ENCODE results near the gene MRPL11. TPM values are rescaled to one million over a fixed set of nuclear protein-coding genes. Genes with fewer than 3 reads are reported as not detected.
"Not testable (repeated sequence)": the region's sequence is repeated elsewhere in the genome, so short reads cannot be mapped to it uniquely, and the experiment has no call there.

MRPL11 gene
- total RNA-seq, 2 donors from 2014 or later, result 81.9 to 131 TPM

DNA sequence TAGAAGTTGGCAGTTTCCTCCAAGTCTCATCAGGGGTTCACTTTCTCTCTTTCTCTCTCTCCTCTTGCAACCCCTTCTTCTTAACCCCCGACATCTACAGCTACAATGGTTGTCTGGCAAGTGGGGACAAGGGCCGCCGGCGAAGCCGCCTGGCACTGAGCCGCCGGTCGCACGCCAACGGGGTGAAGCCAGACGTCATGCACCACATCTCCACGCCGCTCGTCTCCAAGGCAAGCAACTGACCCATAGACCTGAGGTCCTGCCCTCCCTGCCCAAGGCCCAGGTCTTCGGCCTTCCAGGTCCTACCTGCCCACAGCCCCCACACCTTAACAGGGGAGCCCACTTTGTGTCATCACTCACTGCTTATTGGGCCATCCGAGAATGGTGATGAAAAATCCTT lies 32.5 kb upstream of the MRPL11 start:
- DNase-seq (ENCODE audit: low spot score in 2 of 2), result no peak
- Mint-ChIP-seq H3K9me3 (no peaks in the 10 kb centered on the region), H3K27ac (no peak overlapping the region)

DNA sequence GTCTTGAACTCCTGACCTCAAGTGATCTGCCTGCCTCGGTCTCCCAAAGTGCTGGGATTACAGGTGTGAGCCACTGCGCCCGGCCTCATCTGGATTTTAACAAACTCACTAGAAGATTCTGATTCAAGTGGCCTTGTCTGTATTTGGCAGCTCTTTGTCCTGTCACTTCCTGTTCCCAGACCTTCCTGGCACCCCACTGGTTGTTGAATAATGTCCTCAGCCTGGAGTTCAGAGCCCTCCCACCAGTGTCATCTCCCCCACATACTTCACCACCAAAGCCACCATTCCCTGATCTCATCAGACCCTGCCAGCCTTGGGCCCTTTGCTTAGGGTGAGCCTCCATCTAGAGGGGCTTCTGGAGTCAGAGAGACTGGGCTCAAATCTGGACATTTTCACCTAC lies 31.4 kb upstream of the MRPL11 start:
- no peak for ATAC-seq
- peak overlapping the region in 1 of 2 donors; percentile 13 for H3K27ac Mint-ChIP-seq

More for the DNA sequence above, 32.5 kb upstream of the MRPL11 start:
- H3K36me3 Mint-ChIP-seq, result no peaks in the 10 kb centered on the region
- no peak for ATAC-seq

DNA sequence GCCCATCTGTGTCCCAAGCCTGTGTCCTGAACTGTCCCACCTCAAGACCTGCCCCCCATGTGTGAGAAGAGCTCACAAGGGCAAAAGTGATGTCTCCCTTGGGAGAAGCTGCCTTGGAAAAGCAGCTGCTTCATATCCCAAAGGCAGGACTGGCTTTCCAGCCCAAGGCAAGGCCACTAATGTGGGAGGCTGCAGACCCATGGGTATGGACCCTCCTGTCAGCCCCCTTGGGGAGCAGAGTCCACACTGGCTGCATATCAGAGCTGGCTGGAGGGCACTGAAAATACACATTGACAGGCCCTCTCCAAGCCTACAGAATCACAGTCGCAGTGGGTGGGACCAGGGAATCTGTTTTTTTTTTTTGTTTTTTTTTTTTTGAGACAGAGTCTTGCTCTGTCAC lies 30.8 kb upstream of the MRPL11 start:
- H3K9me3 Mint-ChIP-seq, result no peaks in the 10 kb centered on the region
- H3K27ac Mint-ChIP-seq, result no peak overlapping the region

More for the DNA sequence above, 31.4 kb upstream of the MRPL11 start:
- H3K9me3 Mint-ChIP-seq, result no peaks in the 10 kb centered on the region
- H3K36me3 Mint-ChIP-seq, result no peaks in the 10 kb centered on the region
- no peak for DNase-seq (ENCODE audit: low spot score in 2 of 2)

DNA sequence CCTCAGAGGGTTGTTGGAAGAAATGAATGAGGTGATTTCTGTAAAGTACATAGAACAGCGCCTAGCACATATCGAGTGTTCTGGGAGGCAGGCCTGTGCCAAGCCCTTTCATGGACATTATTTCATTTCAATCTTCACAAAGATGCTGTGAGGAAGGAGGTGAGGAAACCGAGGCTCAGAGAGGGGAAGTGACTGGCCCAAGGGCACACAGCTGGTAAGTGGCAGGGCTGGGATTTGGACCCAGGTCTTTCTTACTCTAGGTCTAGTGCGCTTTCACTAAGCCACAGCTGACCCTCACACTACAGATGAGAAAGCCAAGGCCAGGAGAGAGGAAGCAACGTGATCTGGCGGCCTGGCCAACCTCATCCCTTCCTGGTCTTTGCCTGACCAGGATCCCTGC lies 30.0 kb upstream of the MRPL11 start:
- no peaks in the 10 kb centered on the region for H3K9me3 Mint-ChIP-seq
- H3K27ac Mint-ChIP-seq, result no peak overlapping the region
- no peak for ATAC-seq
- no peak for DNase-seq (ENCODE audit: low spot score in 2 of 2)
- no peaks in the 10 kb centered on the region for H3K36me3 Mint-ChIP-seq

More for the DNA sequence above, 30.8 kb upstream of the MRPL11 start:
- no peak for DNase-seq (ENCODE audit: low spot score in 2 of 2)
- no peaks in the 10 kb centered on the region for H3K36me3 Mint-ChIP-seq
- ATAC-seq, result no peak

DNA sequence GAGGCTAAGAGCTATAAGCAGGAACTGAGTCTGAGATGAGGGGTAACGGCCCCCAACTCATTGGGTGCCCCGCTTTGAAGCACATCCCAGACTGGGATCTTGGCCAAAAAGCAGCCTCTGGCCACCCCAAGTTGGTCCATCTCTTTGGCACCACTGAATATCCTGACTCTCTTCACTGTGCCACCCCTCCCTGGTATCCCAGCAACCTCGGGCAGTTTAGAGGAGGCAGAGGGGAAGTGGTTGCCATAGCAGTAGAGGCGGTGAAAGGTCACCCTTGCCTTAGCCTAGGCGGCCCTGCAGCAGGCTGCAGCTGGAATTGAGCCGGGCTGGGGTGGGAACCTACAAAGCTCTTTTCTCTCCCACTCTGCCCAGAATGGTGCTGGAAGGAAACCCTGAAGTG lies 29.1 kb upstream of the MRPL11 start:
- DNase-seq (ENCODE audit: low spot score in 2 of 2), result no peak
- peak in 1 of 2 donors; percentile 41 for ATAC-seq
- Mint-ChIP-seq H3K9me3 (peaks cover 0 to 7% of the 10 kb centered on the region in 2 donors), H3K27ac (peak overlapping the region; percentile 82 to 93), H3K36me3 (no peaks in the 10 kb centered on the region)

DNA sequence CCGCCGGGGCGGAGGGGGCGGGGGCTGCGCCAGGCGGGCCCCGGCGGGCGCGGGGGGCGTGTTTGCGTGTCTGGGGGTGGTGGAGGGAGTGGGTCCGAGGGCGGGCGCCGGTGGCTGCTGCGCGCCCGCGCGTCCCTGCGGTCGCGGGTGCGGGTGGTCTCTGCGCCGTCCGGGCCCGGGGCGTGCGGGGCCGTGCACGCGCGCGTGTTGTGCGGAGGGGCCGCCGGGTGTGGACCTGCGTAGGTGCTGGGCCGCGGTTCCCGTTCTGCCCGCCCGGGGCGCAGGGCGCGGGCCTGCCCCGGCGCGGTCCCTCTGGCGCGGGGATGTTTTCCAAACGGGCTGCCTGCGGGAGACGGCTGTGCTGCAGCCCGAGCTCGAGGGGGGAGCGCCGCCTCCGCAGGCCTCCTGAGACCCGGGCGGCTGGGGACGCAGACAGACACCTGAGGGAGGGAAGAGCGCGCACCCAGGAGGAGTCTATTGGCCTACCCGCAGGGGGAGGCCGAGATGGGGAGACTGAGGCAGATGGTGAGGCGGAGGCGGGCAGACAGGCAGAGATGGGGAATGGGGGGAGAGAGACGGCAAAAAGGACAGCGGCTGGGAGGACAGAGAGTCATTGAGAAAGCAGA lies 28.5 kb upstream of the MRPL11 start:
- ATAC-seq (peak; percentile 47 to 58), DNase-seq (ENCODE audit: low spot score in 2 of 2) (peak in 1 of 2 donors; percentile 57)
- H3K27ac Mint-ChIP-seq, result peak overlapping the region; percentile 82 to 93
- H3K9me3 Mint-ChIP-seq, result peaks cover 0 to 13% of the 10 kb centered on the region in 2 donors
- H3K36me3 Mint-ChIP-seq, result peaks cover 0 to 2% of the 10 kb centered on the region in 2 donors

DNA sequence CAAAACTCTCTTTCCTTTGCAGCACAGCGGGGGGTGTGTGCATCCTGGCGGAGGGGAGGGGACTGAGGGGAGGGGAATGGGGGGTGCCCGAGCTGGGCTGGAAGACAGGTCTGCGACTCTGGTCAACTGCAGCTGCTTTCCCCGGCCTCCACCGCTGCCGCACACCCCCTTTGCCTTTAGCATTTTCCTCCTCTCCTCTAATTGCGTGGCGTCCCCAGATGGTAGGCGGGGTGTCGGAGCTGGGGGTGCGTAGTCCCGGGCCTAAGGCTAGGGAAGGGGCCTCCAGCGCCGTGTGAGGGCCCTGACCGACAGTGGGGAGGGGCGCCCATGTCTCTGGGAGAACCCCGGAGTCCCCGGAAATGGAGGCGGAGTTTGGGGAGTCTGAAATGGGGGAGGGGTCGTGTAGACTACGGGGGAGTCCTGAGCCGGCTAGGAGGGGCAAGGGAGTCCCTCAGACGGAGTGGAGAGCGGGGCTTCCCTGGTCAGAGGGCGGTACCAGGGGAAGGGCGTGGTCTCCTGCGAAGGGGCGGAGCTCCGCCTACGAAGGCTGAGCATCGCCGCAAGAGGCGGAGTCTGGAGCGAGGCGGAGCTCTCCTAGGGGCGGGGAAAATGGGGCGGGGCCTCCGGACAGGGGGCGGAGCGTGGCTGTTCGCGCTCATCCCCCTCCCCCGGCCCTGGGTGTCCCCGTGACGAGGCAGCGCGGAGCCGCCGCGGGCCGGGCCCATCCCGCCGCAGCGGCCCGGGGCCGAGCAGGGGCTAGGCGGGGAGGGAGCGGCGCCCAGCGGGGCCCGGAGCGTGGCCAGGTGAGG lies 27.8 kb upstream of the MRPL11 start, which contains the start of gene PELI3:
Gene PELI3 (plus strand): TSS at position 681 of the 809 bp plus-strand sequence. CDS start 1,224 bp downstream, outside the sequence.
- peaks cover 0 to 13% of the 10 kb centered on the region in 2 donors for H3K9me3 Mint-ChIP-seq
- peaks cover 0 to 4% of the 10 kb centered on the region in 2 donors for H3K36me3 Mint-ChIP-seq
- peak; percentile 86 to 93 for ATAC-seq

DNA sequence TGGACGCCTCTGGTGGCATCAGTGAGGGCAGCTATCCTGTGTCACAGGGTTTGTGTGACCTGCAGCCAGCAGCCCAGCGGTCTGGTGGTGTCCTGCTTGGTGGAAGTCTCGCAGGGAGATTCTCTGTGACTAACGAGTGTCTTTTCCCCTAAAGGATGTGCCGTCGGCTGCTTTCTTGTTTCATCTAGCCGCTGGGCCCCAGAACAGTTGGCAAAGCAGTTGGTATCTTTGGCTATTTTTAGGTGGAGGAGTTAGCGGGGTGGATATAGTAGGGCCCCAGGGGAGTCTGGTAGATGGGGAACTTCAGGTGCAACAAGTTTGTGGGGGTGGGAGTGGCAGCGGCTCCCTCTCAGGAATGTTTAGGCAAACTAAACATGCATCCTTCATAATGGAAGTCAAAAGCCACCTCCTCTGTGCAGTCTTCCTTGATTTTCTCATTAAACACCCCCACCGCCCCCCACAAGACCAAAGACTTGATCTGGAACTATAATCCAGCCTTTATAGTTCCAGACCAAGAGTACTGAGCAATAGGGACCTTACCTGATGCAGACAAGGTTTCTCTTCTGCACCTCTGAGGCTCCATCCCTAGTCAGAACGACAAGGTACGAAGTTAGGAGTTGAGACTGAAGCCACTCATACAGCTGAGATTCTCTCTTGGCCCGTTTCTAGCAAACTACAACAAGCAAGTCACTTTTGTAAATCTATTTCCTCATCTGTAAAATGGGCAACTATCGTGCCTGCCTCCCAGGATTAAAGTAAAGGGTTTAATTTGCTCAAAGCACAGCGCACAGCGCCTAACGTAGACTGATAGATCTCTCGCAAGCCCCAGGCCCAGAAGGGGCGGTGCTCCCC lies 27.0 kb upstream of the MRPL11 start:
- peak overlapping the region; percentile 65 to 76 for H3K27ac Mint-ChIP-seq
- peaks cover 0 to 13% of the 10 kb centered on the region in 2 donors for H3K9me3 Mint-ChIP-seq
- DNase-seq (ENCODE audit: low spot score in 2 of 2) (no peak), ATAC-seq (no peak)
- H3K36me3 Mint-ChIP-seq, result peaks cover 0 to 4% of the 10 kb centered on the region in 2 donors

More for the DNA sequence above, 27.8 kb upstream of the MRPL11 start, which contains the start of gene PELI3:
- peak within 1 kb of the TSS; percentile 82 to 93 for H3K27ac Mint-ChIP-seq
- peak; percentile 91 to 95 for DNase-seq (ENCODE audit: low spot score in 2 of 2)

DNA sequence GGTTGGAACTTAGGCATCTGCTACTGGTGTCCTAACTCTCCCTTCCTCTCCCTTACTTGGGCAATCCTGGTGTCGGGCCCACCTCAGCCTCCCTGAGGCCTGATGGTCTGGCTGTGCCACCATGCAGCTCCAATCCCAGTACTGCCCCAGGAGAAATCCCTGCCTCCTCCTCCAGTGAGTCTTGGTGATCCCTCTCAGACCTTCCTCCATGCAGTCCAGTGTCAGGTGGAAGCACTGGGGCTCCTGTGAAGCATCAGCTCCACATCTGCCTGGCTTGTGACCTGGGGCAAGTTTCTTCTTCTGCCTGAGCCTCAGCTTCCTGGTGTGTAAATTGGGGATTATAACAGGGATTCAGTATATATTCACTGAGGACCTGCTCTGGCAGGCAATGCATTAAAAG lies 26.3 kb upstream of the MRPL11 start:
- H3K9me3 Mint-ChIP-seq, result peaks cover 0 to 13% of the 10 kb centered on the region in 2 donors
- peaks cover 0 to 4% of the 10 kb centered on the region in 2 donors for H3K36me3 Mint-ChIP-seq
- ATAC-seq (no peak), DNase-seq (ENCODE audit: low spot score in 2 of 2) (no peak)
- no peak overlapping the region for H3K27ac Mint-ChIP-seq

DNA sequence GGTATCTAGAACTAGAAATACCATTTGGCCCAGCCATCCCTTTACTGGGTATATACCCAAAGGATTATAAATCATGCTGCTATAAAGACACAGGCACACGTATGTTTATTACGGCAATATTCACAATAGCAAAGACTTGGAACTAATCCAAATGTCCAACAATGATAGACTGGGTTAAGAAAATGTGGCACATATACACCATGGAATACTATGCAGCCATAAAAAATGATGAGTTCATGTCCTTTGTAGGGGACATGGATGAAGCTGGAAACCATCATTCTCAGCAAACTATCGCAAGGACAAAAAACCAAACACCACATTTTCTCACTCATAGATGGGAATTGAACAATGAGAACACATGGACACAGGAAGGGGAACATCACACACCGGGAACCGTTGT lies 25.5 kb upstream of the MRPL11 start:
- not testable (repeated sequence) for H3K27ac Mint-ChIP-seq; ATAC-seq; DNase-seq (ENCODE audit: low spot score in 2 of 2); H3K36me3 Mint-ChIP-seq
- H3K9me3 Mint-ChIP-seq, result peaks cover 0 to 13% of the 10 kb centered on the region in 2 donors

DNA sequence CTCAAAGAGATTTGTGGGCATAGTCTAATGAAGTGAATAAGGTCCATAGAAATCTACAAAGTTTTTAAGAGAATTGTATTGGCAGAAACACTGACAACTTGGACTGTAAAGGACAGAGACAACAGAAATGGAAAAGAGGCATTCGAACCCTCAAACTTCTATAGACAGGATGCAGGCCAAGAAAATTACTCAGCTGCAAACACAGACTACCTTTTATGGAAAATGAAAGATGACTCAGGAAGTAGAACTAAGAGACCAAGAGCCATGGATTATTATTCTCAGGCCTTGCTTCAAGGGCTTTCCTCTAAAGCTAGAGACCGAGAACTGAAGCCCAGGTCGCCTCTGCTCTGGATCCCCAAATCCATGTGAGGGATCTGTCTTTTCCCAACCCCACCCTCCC lies 24.3 kb upstream of the MRPL11 start:
- peaks cover 0 to 4% of the 10 kb centered on the region in 2 donors for H3K36me3 Mint-ChIP-seq
- peaks cover 0 to 13% of the 10 kb centered on the region in 2 donors for H3K9me3 Mint-ChIP-seq
- DNase-seq (ENCODE audit: low spot score in 2 of 2) (no peak), ATAC-seq (no peak)
- H3K27ac Mint-ChIP-seq, result peak overlapping the region; percentile 8 to 69

DNA sequence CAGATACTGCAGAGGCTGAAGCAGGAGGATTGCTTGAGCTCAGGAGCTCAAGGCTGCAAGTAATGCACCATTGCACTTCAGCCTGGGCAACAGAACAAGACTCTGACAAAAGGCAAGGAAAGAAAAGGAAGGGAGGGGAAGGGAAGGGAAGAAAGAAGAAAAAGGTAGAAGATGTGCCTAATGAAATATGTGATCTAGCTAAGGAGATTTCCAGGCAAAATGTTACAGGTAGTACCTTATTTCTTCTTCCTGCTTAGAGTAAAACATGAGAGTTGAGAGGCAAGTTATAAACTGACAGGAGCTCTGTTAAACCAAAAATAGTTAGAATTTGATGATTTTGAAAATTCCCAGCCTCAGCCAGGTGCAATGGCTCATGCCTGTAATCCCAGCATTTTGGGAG lies 23.4 kb upstream of the MRPL11 start:
- ATAC-seq, result no peak
- H3K27ac Mint-ChIP-seq, result peak overlapping the region in 1 of 2 donors; percentile 8
- H3K36me3 Mint-ChIP-seq, result peaks cover 0 to 4% of the 10 kb centered on the region in 2 donors
- DNase-seq (ENCODE audit: low spot score in 2 of 2), result no peak
- peaks cover 0 to 13% of the 10 kb centered on the region in 2 donors for H3K9me3 Mint-ChIP-seq

DNA sequence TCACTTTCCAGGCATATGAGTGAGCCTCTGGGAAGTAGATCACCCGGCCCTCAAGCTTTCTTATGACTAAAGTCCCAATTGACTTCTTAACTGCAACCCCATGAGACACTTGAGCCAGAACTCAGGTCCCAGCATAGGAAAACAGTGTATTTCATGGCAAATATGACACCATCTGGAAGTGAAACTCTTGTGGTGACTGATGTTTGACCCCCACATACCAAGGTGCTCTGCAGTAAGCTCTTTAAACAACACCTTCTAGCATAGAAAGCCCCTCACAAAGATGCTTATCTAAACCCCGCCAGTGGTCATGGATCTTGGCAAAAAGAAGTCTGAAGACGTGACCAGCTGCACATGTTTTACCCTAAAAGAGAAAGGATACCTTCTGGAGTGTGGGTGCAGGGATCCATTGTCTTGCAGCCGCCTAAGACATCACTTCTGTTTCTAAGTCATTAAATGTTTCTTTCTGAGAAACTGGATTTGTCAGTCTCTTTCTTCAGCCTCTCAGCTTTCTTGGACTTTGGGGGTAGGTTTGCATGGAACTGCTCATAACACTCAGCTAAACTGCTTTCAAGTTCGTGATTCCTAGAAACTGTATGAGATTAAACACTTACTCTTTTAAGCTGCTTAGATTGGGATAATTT lies 20.6 kb upstream of the MRPL11 start:
- ATAC-seq, result peak; percentile 41 to 75
- H3K36me3 Mint-ChIP-seq, result peaks cover 0 to 4% of the 10 kb centered on the region in 2 donors
- no peak for DNase-seq (ENCODE audit: low spot score in 2 of 2)

DNA sequence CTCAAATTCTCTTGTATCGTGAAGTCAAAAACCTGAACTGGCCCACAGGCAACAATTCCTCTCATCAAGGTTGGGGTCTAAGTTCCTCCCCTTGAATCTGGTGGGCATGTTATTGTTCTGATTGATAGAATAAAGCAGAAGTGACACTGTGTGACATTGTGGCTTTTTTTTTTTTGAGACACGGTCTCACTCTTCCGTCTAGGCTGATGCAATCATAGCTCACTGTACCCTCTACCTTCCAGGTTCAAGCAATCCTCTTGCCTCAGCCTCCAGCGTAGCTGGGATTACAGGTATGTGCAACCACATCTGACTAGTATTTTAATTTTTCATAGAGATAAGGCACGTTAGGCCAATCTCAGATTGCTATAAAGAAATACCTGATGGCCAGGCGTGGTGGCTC lies 19.2 kb upstream of the MRPL11 start:
- Mint-ChIP-seq H3K9me3 (peaks cover 0 to 6% of the 10 kb centered on the region in 2 donors), H3K27ac (peak overlapping the region in 1 of 2 donors; percentile 65), H3K36me3 (peaks cover 0 to 4% of the 10 kb centered on the region in 2 donors)
- DNase-seq (ENCODE audit: low spot score in 2 of 2), result no peak
- no peak for ATAC-seq

More for the DNA sequence above, 20.6 kb upstream of the MRPL11 start:
- Mint-ChIP-seq H3K9me3 (peaks cover 0 to 13% of the 10 kb centered on the region in 2 donors), H3K27ac (peak overlapping the region in 1 of 2 donors; percentile 44)

DNA sequence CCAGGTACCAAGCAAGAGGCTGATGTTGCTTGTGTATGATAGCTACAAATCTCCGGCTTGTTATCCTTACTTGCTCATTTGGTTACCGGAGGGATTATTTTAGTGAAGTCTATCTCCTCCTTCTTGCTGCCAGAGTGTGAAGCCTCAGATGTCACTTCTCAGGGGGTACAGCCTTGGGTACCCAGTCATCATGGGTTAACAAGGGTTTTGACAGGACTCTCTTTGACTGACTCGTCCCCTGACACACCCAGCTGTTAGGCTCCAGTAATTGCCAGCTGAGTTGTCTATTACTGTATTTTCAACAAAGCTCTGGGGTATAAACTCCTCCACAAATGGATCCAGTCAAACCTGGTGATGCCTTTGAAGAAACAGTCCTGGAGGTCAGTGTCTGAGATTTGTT lies 16.2 kb upstream of the MRPL11 start:
- no peaks in the 10 kb centered on the region for H3K36me3 Mint-ChIP-seq
- ATAC-seq (peak; percentile 39 to 42), DNase-seq (ENCODE audit: low spot score in 2 of 2) (no peak)
- no peaks in the 10 kb centered on the region for H3K9me3 Mint-ChIP-seq
- H3K27ac Mint-ChIP-seq, result peak overlapping the region; percentile 14 to 85

DNA sequence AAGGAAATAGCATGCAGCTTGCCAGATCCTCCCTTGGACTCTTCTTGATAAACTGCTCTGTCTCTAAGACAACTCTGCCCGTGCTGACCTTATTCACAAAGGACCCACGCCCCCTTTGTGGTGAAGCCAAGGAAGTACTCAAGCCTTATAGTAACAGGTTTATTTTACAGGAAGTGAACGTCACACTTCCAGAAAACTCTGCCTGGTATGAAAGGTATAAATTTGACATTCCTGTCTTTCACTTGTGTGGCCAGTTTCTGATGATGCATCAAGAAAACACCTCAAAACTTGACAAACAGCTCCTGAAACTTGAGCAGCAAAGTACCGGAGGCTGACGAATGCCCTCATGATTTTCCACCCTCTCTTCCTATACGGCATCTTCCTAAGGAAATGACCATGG lies 15.6 kb upstream of the MRPL11 start:
- DNase-seq (ENCODE audit: low spot score in 2 of 2), result no peak
- Mint-ChIP-seq H3K27ac (peak overlapping the region in 1 of 2 donors; percentile 14), H3K9me3 (no peaks in the 10 kb centered on the region), H3K36me3 (no peaks in the 10 kb centered on the region)
- ATAC-seq, result peak; percentile 39 to 64

Data from activated naive CD4-positive, alpha-beta T cell treated with anti-CD3 and anti-CD28 coated beads, Interleukin-2, amount 50 U/mL, for 72 hours (primary cell).